K562 (cell line): ENCODE results near the gene COL13A1. TPM values are rescaled to one million over a fixed set of nuclear protein-coding genes. Genes with fewer than 3 reads are reported as not detected.
A peak's percentile ranks its signal among the peaks of the same experiment; 100 is the strongest.

Experiments
- BDP1 ChIP-seq: IDR thresholded peaks from 3 replicates; pipeline ENCODE4 v1.6.1; 2011; ENCODE audit not compliant: insufficient read length, insufficient read depth
- BRCA1 ChIP-seq, 2 experiments: fragments of 450-650 bp in 1 of 2; sonication (generic) in 1 of 2; formaldehyde crosslinking in 1 of 2; IDR thresholded peaks; 2 replicates each; pipeline versions ENCODE4 v1.5.0 to v1.6.1; 2017 to 2020; ENCODE audit warnings: mild to moderate bottlenecking in 1 of 2, missing genetic modification reagents in 1 of 2
- CBFB ChIP-seq: sonication (generic); formaldehyde crosslinking; IDR thresholded peaks from 2 replicates; pipeline ENCODE4 v1.4.0; 2020; ENCODE audit warnings: mild to moderate bottlenecking, missing genetic modification reagents
- CEBPG ChIP-seq, 3 experiments: fragments of 200-800 bp in 1 of 3; sonication (Bioruptor generic) in 1 of 3; sonication (generic) in 1 of 3; formaldehyde crosslinking in 1 of 3; IDR thresholded peaks in 2 of 3; conservative IDR thresholded peaks in 1 of 3; 2 replicates each; pipeline versions ENCODE4 v1.6.1 to v1.8.0; 2016 to 2022; ENCODE audit warnings: missing compliant biosample characterization in 2 of 3, missing genetic modification characterization in 2 of 3, mild to moderate bottlenecking in 1 of 3, missing genetic modification reagents in 1 of 3
- EP300 ChIP-seq: IDR thresholded peaks from 2 replicates; pipeline ENCODE4 v1.6.1; 2012; ENCODE audit warnings: low read length, improper control_type of control experiment
- JUND ChIP-seq, 2 experiments: IDR thresholded peaks; 2 replicates in 1 of 2; 3 replicates in 1 of 2; pipeline ENCODE4 v1.6.1; 2011; ENCODE audit warnings: borderline replicate concordance in 2 of 2, low read depth in 2 of 2, low read length in 2 of 2, improper control_type of control experiment in 1 of 2, missing biosample characterization in 1 of 2, missing genetic modification characterization in 1 of 2, missing genetic modification reagents in 1 of 2
- PBX2 ChIP-seq, 2 experiments: IDR thresholded peaks in 1 of 2; conservative IDR thresholded peaks in 1 of 2; 2 replicates each; pipeline ENCODE4 v1.6.1; 2016; ENCODE audit warnings: low read depth in 2 of 2, mild to moderate bottlenecking in 1 of 2, missing compliant biosample characterization in 1 of 2, missing genetic modification characterization in 1 of 2, moderate library complexity in 1 of 2
- RAD21 ChIP-seq, 2 experiments: fragments of 250-450 bp in 1 of 2; fragments of 450-650 bp in 1 of 2; sonication (Bioruptor Pico) in 1 of 2; formaldehyde crosslinking in 1 of 2; IDR thresholded peaks in 1 of 2; conservative IDR thresholded peaks in 1 of 2; 2 replicates each; pipeline versions ENCODE4 v1.4.0 to v1.8.0; 2020 to 2022; ENCODE audit warnings: mild to moderate bottlenecking in 2 of 2, moderate library complexity in 1 of 2
- THRAP3 ChIP-seq: fragments of 450-650 bp; IDR thresholded peaks from 2 replicates; pipeline ENCODE4 v1.6.1; 2016; ENCODE audit warnings: mild to moderate bottlenecking, inconsistent platforms, borderline replicate concordance
- U2AF1 ChIP-seq: fragments of 200-400 bp; formaldehyde crosslinking; optimal IDR thresholded peaks from 2 replicates; pipeline ENCODE3; 2017; ENCODE audit warnings: mild to moderate bottlenecking, low read depth, low read length, moderate library complexity
- USF2 ChIP-seq: sonication (generic); formaldehyde crosslinking; IDR thresholded peaks from 2 replicates; pipeline ENCODE4 v1.5.0; 2020; ENCODE audit warnings: missing genetic modification reagents
- ZNF3 ChIP-seq: fragments of 250-450 bp; sonication (Bioruptor Pico); IDR thresholded peaks from 2 replicates; pipeline ENCODE4 v1.5.0; 2021; ENCODE audit warnings: mild to moderate bottlenecking, moderate library complexity
- ZNF518B ChIP-seq: fragments of 250-450 bp; sonication (Bioruptor Pico); IDR thresholded peaks from 2 replicates; pipeline ENCODE4 v1.5.0; 2021; ENCODE audit warnings: mild to moderate bottlenecking, moderate library complexity
- polyA plus RNA-seq, 8 experiments: library from polyadenylated mRNA; depleted of rRNA in 4 of 8; stranded (reverse) in 5 of 8; unstranded in 3 of 8; fragments of >200 nt; fragmentation: Nextera tagmentation in 2 of 8; fragmentation: Illumina TruSeq in 1 of 8; extraction: Ambion mirVana in 2 of 8; extraction: Trizol in 1 of 8; gene quantifications; 2 replicates each; pipeline versions ENCODE4 v1.2.1 to v1.2.3, GENCODE V29; 2011 to 2014; ENCODE audit warnings: inconsistent platforms in 1 of 8, missing spikeins in 1 of 8
- total RNA-seq, 7 experiments: library from RNA; depleted of rRNA in 6 of 7; stranded (reverse); fragments of >200 nt in 6 of 7; fragmentation: Illumina TruSeq in 2 of 7; extraction: Trizol in 2 of 7; gene quantifications; 2 replicates each; pipeline versions ENCODE4 v1.2.1 to v1.2.3, GENCODE V29; 2011 to 2021; ENCODE audit warnings: low replicate concordance in 1 of 7

COL13A1 gene
- total and polyA plus RNA-seq, 9 of the 15 experiments (the other 6 are each of a cell fraction or from before 2014, with no cell fraction given) = not detected

GRCh38 chr10:69861251-69862240 lies 59.8 kb downstream of the COL13A1 start (continued):
- TF ChIP-seq EP300 (0 out of 2 replicates have a peak, but pooled peaks have one; percentile 9), USF2 (no peak), RAD21 (CRISPR knock-in tag; conservative IDR thresholded peaks at IDR 0.05 in 1 of 2, IDR thresholded peaks at IDR 0.05 in 1 of 2) (0 out of 4 replicates have a peak, but pooled peaks of 1 of the 2 experiments have one; percentile 15), JUND (IDR thresholded peaks at IDR 0.05; ENCODE audit: borderline replicate concordance, low read depth, low read length) (peak; percentile 86), JUND (tag; IDR thresholded peaks at IDR 0.05; ENCODE audit: borderline replicate concordance, low read depth, low read length) (peak; percentile 93; the same call in 2 of the 3 replicates), PBX2 (CRISPR knock-in tag; IDR thresholded peaks at IDR 0.05; ENCODE audit: low read depth) (no peak), PBX2 (tag; conservative IDR thresholded peaks at IDR 0.05; ENCODE audit: low read depth) (peak; percentile 92), THRAP3 (no peak), CBFB (CRISPR knock-in tag) (no peak), ZNF3 (CRISPR knock-in tag) (no peak), ZNF518B (CRISPR knock-in tag) (no peak), CEBPG (CRISPR knock-in tag; IDR thresholded peaks at IDR 0.05) (peak; percentile 89), CEBPG (tag; conservative IDR thresholded peaks at IDR 0.05 in 1 of 2, IDR thresholded peaks at IDR 0.05 in 1 of 2) (peak; percentile 70 to 94), U2AF1 (no peak), BRCA1 (IDR thresholded peaks at IDR 0.05) (no peak), BRCA1 (CRISPR knock-in tag; IDR thresholded peaks at IDR 0.05) (no peak), BDP1 (no peak)
